Esophagus muscularis mucosa (tissue), 4 donors: ENCODE data around the gene PCSK4.

Source experiments
- CTCF ChIP-seq, 3 experiments: fragments of 200-600 bp in 2 of 3; fragments of 450-650 bp in 1 of 3; sonication (generic) in 2 of 3; IDR thresholded peaks; one replicate each; pipeline ENCODE4 v1.5.1; 2017 to 2019; ENCODE audit warnings: antibody characterized with exemption in 3 of 3, mild to moderate bottlenecking in 2 of 3, moderate library complexity in 1 of 3
- EP300 ChIP-seq: sonication (generic); formaldehyde crosslinking; IDR thresholded peaks from one replicate; pipeline ENCODE4 v1.6.1; 2017; ENCODE audit warnings: antibody characterized with exemption
- POLR2A ChIP-seq: fragments of 450-650 bp; IDR thresholded peaks from one replicate; pipeline ENCODE4 v1.6.1; 2017; ENCODE audit warnings: antibody characterized with exemption, moderate library complexity, mild to moderate bottlenecking, low read depth

GRCh38 chr19:1460033-1460995 is 29.8 kb downstream of the PCSK4 start:
- no peak for TF ChIP-seq CTCF (IDR thresholded peaks at IDR 0.05)
- TF ChIP-seq POLR2A, result no peak
- no peak for TF ChIP-seq EP300
